NOMO-1 treated with dmso at 0.1 percent for 144 hours (cell line): Measurements from ENCODE around the gene LY6G5B.

Experiments
- DNase-seq: peaks from one replicate; lab custom pipeline; 2025; ENCODE audit not compliant: unreplicated experiment; lab: John Stamatoyannopoulos, UW

The LY6G5B gene

DNA sequence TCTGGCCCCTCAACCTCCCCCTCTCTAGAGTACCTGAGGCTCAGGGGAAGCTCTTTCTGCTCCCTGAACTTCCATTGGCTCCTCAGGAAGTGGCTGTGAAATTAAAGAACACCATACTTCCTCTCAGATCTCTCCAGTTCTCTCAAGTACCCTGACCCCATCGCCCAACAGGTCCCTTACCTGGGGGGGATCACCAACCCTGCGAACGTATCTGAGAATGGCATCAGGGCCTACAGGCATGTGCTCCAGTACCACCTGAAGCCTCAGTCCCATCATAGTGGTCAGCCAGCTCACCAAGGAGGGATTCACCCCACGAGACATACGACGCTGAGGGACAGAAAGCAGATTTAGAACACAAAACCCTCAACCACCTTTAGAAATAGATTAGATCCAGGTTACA, 29.2 kb upstream of the LY6G5B start:
- no peak for DNase-seq

DNA sequence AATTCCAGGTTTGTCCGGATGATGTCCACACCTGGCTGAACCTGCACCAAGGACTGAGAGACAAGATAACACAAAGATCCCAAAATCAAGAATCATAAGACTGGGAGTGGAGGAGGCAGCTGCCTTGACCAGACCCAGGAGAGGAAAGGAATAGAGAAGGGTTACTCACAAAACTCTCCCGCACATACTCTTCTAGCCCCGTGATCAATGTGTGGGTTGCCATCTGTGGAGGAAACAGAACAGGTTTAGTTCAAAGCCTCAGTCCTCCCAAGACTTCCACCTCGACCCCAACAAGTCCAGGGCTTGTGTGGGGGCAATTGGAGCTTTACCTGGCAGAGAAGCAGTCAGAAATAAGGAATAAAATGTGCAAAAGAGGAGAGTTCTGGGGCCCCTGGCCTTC, 28.4 kb upstream of the LY6G5B start:
- no peak for DNase-seq

- no peak for DNase-seq
These were observed 26.8 kb upstream of the LY6G5B start for GRCh38 chr6:31642798-31643570.

- DNase-seq, result no peak
These were observed 25.8 kb upstream of the LY6G5B start for GRCh38 chr6:31643818-31644454.

- DNase-seq, result no peak
These were observed 24.5 kb upstream of the LY6G5B start for GRCh38 chr6:31645325-31645724.

DNA sequence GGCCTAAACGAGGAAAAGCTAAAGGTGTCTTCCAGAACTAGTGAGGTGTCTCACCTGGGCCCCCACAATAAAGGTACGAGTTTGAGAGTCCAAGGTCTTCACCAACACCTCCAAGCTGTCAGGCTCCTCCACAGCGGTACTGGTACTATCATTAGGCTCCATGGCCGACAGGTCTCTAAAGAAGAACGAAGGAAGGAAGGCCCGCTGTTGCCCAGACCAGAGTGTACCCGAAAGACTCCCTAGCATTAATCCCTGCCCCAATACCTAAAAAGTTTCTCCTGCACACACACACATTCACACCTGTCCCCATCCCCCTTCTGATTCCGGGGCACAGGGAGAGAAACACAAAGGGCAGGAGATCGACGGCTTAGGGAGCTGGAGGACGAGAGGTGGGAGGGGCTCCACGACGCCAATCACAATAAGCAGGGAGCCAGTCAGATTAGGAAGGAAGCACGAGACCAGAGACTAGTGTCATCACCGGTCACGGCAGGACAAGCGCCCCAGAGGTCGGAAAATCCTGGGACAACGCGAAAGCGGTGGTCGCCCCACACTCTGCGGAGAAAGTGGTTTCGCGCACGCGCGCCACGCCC, 18.1 kb upstream of the LY6G5B start:
- DNase-seq, result peak; percentile 58

DNA sequence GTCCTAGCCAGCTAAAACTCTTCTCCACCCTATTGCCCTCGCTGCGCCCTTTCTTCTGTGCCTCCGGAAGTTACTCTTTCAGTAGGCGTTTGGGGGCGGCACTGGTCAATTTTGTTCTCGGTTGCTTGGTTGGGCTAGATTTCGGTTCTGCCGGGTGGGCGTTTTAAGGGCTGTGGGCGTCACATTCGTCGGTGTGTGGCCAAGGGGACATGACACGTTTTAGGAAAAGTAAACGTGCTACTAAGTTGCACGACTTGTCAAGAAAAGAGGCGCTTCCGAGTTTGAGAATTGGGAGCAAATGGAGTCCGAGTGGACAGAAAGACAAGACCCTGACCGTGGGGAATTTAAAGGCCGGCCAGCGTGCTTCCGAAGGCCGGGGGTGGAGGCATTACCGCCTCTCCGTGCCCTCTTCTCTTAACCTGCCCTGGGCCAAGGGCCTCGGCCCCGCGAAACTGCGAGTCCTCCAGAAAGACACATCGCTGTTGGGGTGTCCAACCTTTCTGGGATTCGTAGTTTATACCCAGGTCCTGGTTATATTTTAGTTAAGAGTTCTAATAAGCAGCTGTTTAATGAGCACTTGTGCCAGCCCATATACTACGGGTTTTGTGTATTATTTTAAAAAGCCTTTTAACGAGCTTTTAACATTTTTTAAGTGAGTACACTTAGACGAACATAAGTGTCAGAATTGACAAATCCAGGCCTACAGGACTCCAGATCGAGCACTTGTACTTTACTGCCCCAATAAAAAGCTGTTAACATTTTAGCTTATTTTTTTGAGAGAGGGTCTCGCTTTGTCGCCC, 16.7 kb upstream of the LY6G5B start:
- peak; percentile 94 for DNase-seq

DNA sequence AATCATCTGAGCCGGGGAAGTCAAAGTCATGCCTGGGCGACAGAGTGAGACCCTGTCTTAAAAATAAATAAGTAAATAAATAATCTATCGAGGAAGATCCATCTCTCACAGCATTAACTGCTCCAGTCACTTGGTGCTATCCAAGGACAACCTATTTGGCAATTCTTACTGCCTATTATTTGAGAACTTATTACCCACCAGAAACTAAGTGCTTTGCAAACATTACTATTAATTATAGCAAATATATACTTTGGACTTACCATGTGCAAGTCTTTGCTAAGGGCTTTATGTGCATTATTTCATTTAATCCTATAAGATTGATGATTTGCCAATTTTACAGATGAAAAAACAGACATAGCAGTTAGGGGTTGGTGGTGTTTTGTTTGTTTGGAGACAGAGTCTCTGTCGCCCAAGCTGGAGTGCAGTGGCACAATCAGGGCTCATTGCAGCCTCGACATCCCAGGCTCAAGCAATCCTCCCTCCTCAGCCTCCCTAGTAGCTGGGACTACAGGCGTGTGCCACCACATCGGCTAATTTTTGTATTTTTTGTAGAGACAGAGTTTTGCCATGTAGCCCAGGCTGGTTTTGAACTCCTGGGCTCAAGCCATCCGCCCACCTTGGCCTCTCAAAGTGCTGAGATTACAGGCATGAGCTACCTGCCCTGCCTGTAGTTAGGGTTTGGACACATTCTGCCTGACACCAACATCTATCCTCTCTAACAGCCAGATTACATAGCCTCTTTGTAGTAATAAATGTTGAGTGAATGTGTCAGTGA, 15.0 kb upstream of the LY6G5B start:
- DNase-seq, result no peak

DNA sequence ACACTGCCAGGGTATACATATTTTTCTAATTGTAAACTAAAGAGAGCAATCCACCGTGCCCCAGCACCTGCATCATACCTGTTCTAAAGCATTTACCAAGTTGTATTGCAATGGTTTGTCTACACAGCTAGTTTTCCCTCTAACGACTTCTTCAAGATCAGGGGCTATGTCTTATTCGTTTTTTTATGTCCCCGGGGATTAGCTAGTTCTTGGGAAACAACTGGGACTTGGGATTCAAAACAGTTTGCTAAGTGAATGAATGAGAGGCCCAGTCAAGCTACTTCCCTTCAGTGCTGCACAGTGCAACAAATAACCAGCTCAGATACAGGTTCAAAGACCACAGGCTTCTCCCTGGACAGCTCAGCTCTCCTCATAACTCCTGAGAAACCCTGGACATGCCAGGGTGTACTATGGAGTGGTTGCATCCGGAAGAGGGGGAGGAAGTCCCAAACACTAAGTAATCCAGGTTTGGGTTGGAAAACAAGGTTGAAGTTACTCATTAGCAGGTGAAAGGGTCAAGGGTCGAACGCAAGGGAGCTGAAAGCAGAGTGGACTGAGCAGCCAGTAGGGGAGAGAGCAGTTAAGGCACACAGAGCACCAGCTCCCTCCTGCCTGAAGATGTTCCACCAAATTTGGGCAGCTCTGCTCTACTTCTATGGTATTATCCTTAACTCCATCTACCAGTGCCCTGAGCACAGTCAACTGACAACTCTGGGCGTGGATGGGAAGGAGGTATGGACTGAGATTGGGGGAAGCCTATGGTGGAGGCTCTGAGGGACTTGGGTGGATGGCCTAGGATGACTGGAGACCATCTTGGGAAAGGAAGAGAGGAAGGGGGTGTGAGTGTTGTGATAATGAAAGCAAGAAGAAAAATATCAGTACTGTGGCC, 14.2 kb upstream of the LY6G5B start, which contains the start of gene APOM:
Gene APOM, plus strand, starts transcription at position 546 of the 889 bp plus-strand sequence. Its CDS starts 73 bp downstream, at position 619.
- DNase-seq, result no peak

DNA sequence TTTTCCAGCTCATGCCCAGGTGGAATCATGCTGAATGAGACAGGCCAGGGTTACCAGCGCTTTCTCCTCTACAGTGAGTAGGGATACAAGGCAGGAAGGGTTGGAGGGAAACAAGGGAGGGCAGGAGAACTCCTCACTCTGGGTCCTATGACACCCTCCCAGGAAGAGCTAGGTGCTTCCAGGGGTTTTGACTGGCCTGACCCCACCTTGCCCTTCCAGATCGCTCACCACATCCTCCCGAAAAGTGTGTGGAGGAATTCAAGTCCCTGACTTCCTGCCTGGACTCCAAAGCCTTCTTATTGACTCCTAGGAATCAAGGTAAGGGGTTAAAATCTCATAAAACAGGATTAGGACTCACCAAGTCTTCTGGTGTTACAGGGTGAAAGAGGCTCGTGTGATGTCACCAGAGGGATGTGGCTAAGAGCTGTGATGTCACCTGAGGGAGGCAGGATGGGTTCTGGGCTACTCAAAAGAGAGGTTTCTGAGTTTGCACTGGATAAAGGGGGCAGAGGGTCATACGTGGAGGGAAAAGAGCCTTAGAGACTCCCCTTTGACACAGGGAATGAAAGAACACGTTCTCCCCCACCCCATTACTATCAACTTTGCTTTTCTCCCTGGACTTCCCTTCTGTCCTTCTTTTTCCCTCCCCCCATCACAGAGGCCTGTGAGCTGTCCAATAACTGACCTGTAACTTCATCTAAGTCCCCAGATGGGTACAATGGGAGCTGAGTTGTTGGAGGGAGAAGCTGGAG, 12.2 kb upstream of the LY6G5B start:
- no peak for DNase-seq

- no peak for DNase-seq
These were observed 11.6 kb upstream of the LY6G5B start for GRCh38 chr6:31658158-31658688.

DNA sequence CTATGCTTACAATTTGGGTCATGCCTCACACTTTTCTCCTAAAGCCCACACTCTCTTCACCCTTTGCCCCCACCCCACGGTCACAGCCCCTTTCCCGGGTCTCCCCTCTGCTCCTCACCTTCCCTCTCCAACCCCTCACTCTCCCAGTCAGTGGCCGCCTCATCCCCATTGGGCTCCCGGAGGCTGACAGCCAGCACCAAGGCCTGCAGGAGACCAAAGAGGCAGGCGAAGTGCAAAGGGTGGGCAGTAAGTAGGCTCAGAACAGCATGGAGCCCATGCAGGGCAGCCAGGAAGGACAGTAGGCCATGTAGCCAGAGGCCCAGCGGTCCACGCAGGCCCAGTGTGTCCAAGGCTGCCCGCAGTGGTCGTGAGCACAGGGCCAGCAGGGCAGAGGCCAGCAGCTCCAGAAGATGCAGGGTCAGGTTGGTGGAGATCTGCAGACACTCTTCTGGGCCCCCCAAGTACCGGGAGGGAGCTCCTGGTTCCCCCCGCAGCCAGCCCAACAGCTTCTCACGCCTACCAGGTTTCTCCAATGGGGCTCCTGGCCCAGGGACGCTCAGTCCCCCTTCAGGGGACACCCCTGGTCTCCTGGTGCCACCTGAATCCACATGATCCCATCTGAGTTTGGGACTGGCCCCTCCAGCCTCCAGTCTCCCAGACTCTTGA, 10.7 kb upstream of the LY6G5B start:
- no peak for DNase-seq

GRCh38 chr6:31659649-31660380, 10.0 kb upstream of the LY6G5B start:
- peak; percentile 32 for DNase-seq

DNA sequence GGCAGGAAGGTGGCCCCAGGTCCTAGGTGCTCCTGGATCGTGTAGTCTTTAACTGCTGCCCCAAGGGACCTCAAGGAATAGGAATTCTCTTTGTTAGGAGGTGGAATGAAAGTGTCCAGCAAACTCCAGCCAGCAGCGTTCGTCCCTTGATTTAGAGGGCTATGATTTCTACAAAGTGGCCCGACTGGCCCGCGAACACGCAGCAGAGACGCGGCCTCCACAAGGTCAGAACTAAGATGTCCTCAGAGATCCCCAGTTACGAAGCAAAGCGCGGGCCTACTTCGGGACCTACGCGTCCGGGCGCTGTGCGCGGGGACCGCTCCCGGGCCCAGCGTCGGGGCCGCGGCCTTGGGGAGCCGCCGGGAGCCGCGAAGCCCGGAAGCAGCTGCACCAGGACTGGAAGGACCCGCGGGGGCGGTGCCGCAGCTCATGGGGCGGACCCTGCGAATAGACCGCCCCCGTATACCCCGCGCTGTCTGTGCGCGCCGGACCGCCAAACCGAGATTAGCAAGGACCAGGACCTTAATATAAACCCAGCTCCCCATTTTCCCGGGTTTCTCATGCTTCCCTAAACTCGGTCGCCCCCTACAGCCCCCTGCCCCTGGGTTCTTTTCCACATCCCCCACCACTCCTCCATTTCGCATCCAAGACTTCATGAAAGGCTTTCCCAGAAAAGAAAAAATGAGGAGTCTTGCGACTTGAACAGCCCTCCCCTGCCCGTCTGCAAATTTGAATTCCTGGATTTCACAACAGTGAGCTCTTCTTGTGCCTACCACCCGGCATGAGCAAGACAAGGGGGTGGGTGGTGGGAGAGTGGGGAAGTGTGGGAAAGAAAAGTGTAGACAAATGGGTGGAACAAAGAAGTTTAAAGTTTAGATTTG, 9.2 kb upstream of the LY6G5B start, which contains the start of gene C6orf47:
Gene C6orf47, minus strand, starts transcription at position 398 of the 881 bp plus-strand sequence. CDS start 831 bp downstream, outside the sequence.
- DNase-seq, result peak; percentile 75

DNA sequence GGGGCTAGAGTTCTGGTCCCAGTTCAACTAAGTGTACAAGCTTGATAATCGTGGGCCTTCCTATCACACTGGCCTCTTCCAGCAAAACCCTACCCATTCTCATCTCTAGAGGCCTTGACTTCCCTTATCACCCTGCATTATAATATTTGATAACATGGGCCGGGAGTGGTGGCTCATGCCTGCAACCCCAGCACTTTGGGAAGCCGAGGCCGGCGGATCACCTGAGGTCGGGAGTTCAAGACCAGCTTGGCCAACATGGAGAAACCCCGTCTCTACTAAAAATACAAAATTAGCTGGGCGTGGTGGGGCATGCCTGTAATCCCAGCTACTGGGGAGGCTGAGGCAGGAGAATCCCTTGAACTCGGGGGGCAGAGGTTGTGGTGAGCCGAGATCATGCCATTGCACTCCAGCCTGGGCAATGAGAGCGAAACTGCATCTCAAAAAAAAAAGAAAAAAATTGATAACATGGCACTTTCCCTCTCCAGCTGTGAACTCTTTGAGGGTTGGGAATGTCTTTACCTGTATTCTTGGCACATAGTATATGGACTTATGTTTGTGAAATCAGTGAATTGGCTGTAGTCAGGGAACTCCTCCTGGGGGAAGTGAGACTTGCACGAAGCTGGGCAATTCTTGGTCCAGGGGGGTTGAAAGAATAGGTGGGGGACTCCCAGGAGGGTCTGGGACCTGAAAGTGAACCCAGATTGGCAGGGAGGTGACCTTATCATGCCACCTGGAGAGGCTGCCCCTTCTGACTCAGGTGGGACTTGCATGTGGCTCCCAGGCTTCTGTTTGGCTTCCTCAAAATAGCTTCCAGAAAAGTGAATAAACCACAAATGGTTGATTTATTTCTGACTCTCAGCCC, 8.3 kb upstream of the LY6G5B start:
- DNase-seq, result no peak
